Measurements from ENCODE around the gene ATG2A. TPM values are rescaled to one million over a fixed set of nuclear protein-coding genes. Genes with fewer than 3 reads are reported as not detected.

Gene ATG2A
- total RNA-seq, 1 donor from 2014 or later = 39.5 TPM

DNA sequence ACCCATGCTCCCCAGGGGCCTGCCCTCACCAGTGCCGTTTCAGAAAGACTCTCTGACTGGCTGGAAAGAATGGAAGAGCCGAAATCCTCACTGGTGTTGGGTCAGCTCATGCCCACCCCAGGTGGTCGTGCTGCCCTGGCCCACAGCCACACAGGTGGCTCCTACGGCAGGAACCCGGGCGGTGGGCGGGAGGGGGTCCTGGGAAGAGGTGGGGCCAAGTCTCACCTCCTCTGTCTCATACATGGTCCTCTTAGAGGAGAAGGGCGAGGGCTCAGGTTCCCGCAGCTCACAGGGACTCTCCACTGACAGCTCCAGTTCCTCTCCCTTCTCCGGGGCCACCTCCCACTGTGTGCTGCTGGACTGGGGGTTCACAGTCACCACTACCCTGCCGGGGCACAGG lies 8.2 kb downstream of the ATG2A start:
- Histone ChIP-seq H3K9me3 (no peaks in the 10 kb centered on the region), H3K27me3 (no peaks in the 10 kb centered on the region), H3K27ac (no peak overlapping the region), H3K36me3 (peaks cover 93 to 97% of the 10 kb centered on the region in 2 donors), H3K4me3 (no peak overlapping the region), H3K4me1 (no peaks in the 10 kb centered on the region)
- TF ChIP-seq, protein P1, sequence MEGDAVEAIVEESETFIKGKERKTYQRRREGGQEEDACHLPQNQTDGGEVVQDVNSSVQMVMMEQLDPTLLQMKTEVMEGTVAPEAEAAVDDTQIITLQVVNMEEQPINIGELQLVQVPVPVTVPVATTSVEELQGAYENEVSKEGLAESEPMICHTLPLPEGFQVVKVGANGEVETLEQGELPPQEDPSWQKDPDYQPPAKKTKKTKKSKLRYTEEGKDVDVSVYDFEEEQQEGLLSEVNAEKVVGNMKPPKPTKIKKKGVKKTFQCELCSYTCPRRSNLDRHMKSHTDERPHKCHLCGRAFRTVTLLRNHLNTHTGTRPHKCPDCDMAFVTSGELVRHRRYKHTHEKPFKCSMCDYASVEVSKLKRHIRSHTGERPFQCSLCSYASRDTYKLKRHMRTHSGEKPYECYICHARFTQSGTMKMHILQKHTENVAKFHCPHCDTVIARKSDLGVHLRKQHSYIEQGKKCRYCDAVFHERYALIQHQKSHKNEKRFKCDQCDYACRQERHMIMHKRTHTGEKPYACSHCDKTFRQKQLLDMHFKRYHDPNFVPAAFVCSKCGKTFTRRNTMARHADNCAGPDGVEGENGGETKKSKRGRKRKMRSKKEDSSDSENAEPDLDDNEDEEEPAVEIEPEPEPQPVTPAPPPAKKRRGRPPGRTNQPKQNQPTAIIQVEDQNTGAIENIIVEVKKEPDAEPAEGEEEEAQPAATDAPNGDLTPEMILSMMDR (IDR thresholded peaks at IDR 0.05) = no peak
- intact Hi-C loops (cut with DNase I) = no loop called here
- DNase-seq (ENCODE audit: low spot score in 2 of 2) = no peak

DNA sequence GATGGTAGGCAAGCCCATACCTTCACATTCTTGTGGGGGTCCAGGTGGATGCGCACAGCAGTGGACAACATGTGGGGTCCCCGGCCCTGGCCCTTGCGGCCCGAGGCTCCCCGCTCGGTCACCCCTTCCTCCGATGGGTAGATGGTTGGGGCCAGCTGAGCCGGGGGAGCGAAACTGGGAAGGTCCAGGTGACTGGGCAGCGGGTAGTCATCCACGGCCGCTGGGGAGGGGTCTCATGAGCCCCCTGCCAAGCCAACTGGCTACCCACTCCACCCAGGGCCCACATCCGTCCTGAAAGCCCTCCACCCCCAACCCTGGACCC lies 10.7 kb downstream of the ATG2A start:
- Histone ChIP-seq H3K4me1 (no peaks in the 10 kb centered on the region), H3K36me3 (peaks cover 92 to 99% of the 10 kb centered on the region in 2 donors), H3K27ac (no peak overlapping the region), H3K27me3 (no peaks in the 10 kb centered on the region), H3K4me3 (no peak overlapping the region), H3K9me3 (no peaks in the 10 kb centered on the region)
- TF ChIP-seq, protein P1 (IDR thresholded peaks at IDR 0.05) = no peak
- intact Hi-C loops (cut with DNase I) = no loop called here
- no peak for DNase-seq (ENCODE audit: low spot score in 2 of 2)

DNA sequence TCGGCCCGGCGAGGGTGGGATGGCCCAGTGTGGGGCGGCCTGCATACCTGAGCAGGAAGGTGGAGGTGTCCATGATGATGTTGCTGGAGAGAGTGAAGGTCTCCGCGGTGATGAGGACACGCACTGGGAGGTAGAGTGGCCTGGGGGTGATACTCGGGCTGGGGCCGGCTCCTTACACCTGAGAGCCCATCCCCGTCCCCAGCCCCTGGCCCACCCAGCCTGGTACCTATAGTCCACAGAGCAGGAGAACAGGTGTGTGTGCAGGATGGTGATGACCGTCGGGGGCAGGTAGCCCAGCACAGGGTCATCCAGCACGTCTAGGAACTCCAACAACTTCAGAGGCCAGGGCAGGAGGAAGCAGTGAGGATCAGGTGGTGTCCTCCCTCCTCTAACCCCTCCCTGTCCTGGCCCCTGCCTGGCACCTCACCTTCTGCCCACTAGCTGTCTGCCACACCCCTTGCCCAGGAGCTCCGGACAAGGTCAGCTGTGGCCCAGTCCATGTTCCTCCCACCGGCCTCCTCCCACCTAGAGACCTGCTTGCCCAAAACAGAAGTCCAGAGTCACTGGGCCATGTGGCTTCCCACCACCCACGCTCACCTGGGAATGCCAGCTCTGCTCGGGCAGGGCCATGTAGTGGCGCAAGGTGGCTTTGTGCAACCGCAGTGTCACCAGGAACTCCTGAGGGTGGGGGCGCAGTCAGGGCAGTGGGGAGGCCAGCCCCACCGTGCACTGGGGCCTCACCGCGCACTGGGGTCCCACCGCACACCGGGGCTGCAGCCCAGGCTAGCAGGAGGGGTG lies 11.3 kb downstream of the ATG2A start:
- Histone ChIP-seq H3K9me3 (no peaks in the 10 kb centered on the region), H3K36me3 (peaks cover 92 to 99% of the 10 kb centered on the region in 2 donors), H3K4me1 (no peaks in the 10 kb centered on the region), H3K4me3 (no peak overlapping the region), H3K27me3 (no peaks in the 10 kb centered on the region), H3K27ac (no peak overlapping the region)
- DNase-seq (ENCODE audit: low spot score in 2 of 2) = no peak
- intact Hi-C loops (cut with DNase I) = no loop called here
- TF ChIP-seq, protein P1 (IDR thresholded peaks at IDR 0.05) = no peak

DNA sequence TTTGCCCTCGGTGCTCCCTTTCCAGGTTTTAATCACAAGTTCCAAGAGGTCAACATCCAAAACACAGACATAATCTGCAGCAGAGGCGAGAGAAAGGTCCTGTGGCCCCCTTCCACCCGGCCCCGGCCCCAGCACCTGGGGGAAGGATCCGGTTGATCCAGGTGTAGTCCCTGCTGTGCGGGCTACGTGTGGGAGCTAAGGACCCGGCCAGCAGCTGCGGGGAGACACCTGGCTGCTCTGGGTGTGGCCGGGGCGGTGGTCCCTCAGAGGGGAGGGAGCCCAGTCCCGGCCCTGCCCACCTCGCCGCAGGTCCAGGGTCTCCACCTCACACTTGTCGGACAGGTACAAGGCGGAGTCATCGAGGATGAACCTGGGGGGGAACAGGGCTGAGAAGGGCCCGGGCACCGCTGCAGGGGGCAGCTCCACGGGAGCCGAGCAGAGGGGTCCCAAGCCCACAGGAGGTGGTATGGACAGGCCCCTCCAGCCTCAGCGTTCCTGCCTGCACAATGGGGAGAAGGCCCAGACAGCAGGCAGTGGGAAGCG lies 13.6 kb downstream of the ATG2A start:
- Histone ChIP-seq H3K9me3 (no peaks in the 10 kb centered on the region), H3K36me3 (peaks cover 90 to 98% of the 10 kb centered on the region in 2 donors), H3K4me3 (no peak overlapping the region), H3K27ac (no peak overlapping the region), H3K27me3 (no peaks in the 10 kb centered on the region), H3K4me1 (no peaks in the 10 kb centered on the region)
- no peak for DNase-seq (ENCODE audit: low spot score in 2 of 2)
- intact Hi-C loops (cut with DNase I) = no loop called here
- TF ChIP-seq, protein P1 (IDR thresholded peaks at IDR 0.05) = no peak

DNA sequence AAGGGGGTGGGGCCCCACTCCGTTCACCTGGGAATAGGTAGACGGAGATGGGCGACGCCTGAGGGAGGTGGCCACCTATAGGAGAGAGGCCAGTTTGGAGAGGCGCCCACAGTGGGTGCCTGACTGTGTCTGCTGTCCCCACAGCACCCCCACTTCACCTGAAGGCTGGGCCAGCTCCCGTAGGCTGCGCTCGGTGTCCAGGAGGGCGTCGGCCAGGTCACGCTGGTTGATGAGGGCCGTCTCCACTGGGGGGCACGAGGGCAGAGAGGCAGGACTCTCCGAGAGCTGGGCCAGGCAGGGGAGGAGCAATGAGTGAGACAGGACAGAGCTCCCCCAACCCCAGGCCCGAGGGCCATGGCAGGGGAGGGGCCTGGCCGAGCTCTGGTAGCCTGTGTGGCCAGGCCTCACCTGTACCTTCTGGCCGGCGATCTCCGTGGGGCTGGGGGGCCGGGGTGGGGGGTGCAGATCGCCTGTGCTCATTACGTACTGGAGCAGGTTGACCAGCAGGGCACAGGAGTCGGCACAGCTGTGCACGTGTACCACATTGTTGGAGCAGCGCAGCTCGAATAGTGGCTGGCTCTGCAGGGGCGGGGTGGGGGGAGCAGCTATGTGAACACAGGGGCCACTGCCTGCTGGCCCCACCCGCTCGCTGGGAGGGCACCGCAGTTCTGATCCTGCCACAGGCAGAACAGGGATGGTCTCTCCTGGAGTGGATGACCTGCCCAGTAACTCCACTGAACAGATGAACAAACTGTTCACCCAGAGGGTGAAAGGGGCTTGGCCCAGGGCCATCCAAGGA lies 14.7 kb downstream of the ATG2A start:
- Histone ChIP-seq H3K27me3 (no peaks in the 10 kb centered on the region), H3K27ac (no peak overlapping the region), H3K36me3 (peaks cover 91 to 98% of the 10 kb centered on the region in 2 donors), H3K4me3 (no peak overlapping the region), H3K9me3 (no peaks in the 10 kb centered on the region), H3K4me1 (no peaks in the 10 kb centered on the region)
- no peak for DNase-seq (ENCODE audit: low spot score in 2 of 2)
- intact Hi-C loops (cut with DNase I) = no loop called here
- TF ChIP-seq, protein P1 (IDR thresholded peaks at IDR 0.05) = no peak
